ENCODE results near the gene MGMT.

DNA sequence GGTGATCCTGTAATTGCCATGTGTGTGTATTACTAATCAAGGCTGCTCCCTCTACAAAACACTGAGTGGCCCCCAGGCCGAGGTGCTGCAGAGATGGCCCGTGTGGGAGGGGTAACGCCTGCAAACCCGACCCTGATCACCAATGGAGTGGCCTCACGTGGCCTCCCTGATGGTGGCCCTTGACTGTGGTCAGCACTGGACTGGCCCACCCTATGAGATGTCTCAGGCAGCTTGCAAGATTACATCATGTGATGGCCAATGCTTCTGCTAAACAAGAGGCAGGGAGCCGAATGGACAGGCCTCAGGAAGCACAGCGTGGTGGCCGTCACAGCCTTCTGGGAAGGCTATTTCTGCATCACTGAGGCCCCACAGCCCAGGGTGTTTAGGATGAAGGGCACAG lies 186.4 kb downstream of the MGMT start:
- TF ChIP-seq YY1 (IDR thresholded peaks at IDR 0.05; ENCODE audit: insufficient read depth, insufficient read length) (no peak), ZNF274 (IDR thresholded peaks at IDR 0.05; ENCODE audit: low read depth, low read length) (no peak)
